ENCODE results near the gene CELSR1.

CELSR1 gene

GRCh38 chr22:46549971-46550641 is 12.7 kb upstream of the CELSR1 start:
- no peak for DNase-seq

DNA sequence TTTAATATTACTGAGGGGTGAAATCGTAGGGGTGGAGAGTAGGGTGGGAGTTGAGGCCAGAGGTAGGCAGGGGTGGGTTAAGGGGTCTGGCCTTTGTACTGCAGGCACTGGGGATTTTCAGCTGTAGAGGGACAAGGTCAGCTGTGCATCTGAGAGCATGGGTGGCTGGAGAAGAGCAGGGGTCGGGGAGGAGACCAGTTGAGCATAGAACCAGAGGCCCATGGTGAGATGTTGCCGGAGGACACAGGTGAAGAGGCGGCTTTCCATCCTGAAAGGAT is 12.1 kb upstream of the CELSR1 start:
- DNase-seq, result no peak

- DNase-seq, result no peak
Observed at GRCh38 chr22:46547883-46548244, 10.4 kb upstream of the CELSR1 start.

GRCh38 chr22:46547179-46547882 is 9.9 kb upstream of the CELSR1 start:
- DNase-seq, result no peak

- no peak for DNase-seq
Observed at GRCh38 chr22:46546466-46547178, 9.2 kb upstream of the CELSR1 start.

- no peak for DNase-seq
Observed at GRCh38 chr22:46545086-46545792, 7.8 kb upstream of the CELSR1 start.

DNA sequence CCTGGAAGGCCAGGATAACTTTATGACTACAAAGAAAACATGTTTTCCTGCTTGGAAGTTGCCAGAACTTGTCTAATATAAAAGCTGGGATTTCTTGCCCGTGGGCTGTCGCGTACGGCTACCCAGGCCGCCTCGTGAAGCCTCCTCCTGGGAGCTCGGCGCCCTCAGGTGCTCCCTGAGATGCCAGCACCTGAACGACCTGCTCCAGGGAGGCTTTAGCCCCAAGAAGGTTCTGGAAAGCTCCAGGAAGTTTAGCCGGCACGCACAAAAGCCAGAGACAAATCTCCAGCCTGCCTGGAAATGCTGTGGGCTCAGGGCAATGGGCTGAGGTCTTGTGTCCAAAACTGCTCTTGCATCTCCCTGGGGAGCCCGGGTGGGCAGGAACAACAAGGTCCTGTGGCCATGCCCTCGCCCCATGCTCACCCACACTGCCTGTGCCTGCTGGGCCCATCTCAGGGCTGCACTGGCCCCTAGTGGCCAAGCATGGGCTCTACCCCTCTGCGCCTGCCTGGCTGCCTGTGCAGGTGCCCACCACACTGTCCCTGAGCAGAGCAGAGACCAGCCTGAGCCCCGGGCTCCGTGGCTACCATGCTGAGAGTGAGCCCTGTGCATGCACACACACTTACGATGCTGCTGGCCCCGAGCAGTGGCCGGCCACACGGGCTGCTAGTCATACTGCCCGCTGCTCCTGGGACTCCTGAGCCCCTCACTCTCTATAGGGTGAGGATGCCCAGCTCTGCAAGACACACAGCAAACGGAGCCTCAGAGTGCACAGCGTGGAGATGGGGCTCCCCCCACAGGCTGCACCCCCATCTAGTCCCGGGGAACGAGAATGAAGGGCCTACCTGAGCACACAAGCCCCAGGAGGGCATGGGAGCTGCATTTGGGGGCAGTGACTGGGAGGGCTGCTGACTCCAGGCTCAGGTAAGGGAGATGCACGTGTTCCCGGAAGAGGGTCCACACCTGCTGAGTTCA is 4.9 kb upstream of the CELSR1 start:
- no peak for DNase-seq

DNA sequence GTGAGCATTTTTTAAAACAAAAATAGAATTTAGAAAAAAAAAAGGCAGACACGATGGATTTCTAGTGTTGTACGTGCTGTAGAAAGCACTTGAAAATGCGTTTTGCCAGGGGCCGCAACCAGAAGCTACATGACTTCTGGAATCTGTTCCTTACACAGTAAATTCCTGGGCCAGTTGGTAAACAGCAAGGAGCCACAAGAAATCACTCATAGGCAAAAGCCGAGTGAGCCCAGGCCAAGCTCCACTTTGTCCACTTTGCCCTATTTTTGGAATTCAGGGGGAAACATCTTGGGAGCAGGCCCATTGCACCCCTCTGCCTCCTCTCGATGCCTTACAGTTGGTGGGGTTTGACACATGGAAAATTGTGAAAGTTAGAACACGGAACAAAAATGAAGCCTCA is 4.1 kb upstream of the CELSR1 start:
- DNase-seq, result no peak

- no peak for DNase-seq
Observed at GRCh38 chr22:46540874-46541273, 3.5 kb upstream of the CELSR1 start.

DNA sequence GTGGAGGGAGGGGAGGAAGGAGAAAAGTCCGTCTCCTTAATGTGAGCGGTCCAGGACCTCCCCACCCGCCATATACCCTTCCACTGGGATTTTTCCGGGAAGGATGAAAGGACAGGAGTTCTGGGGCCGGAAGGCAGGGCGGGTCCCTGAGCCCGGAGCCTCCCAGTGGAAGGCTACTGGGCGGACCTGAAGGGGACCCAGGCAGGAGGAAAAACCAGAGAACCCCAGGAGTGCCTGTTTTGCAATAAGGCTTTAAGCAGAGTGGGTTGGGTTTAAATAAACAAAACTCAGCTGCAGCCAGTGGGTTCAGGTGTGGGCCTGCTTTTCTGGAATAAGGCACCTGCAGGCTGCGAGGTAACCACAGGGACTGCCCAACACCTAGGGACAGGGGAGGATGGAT is 1.7 kb upstream of the CELSR1 start:
- no peak for DNase-seq

GRCh38 chr22:46538814-46539160 is 1.4 kb upstream of the CELSR1 start:
- DNase-seq, result no peak

GRCh38 chr22:46537946-46538813 is 760 bp upstream of the CELSR1 start:
- no peak for DNase-seq

DNA sequence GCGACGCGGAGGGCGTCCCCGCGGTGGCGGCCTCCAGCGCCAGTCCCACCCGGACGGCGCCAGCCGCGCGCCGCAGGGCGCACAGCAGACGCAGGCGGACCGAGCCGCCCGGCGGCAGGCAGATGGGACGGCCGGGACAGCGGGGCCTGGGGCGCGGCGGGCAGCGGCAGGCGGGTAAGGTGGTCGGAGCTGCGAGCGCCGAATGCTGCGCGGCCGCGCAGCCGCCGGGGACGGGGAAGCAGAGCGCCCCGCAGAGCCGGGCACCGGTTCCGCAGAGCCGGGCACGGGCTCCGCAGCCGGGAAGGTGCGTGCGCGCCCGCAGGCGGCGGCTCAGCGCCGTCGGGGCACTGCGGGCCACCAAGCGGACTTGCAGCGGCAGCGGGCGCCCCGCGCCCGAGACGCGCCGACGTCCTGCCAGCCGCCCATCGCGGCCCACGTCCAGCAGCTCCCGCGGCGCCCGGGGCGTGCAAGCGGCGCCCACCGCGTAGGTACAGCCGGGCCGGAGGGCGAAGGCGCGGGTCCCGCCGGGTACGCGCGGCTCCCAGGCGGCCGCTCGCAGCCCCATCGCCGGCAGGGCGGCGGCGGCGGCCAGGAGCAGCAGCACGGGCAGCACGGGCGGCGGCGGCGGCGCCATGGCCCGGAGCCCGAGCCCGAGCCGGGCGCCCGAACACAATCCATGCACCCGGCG is 739 bp downstream of the CELSR1 start:
- DNase-seq, result no peak

DNA sequence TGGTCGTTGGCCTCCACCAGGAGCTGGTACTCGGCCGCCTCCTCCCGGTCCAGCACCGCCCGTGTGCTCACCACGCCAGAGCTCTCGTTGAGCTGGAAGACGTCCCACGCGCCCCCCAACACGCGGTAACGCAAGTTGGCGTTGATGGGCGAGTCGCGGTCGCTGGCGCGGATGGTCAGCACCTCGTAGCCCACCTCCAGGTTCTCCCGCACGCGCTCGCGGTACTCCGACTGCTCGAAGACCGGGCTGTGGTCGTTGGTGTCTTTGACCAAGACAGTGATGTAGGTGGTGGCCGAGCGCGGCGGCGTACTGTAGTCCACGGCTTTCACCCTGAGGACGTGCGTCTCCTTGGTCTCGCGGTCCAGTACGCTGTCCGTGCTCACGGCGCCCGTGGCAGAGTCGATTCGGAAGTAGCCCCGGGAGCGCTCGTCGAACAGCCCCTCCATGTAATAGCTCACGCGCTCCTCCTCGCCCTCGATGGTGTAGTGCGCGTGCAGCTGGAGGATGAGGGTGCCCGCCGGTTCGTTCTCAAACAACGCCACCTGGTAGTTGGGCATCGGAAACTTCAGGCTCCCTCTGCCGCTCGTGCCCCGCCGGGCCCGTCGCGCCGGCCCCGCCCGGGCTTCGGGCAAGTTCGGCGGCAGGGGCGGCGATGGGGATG is 1.4 kb downstream of the CELSR1 start:
- no peak for DNase-seq

DNA sequence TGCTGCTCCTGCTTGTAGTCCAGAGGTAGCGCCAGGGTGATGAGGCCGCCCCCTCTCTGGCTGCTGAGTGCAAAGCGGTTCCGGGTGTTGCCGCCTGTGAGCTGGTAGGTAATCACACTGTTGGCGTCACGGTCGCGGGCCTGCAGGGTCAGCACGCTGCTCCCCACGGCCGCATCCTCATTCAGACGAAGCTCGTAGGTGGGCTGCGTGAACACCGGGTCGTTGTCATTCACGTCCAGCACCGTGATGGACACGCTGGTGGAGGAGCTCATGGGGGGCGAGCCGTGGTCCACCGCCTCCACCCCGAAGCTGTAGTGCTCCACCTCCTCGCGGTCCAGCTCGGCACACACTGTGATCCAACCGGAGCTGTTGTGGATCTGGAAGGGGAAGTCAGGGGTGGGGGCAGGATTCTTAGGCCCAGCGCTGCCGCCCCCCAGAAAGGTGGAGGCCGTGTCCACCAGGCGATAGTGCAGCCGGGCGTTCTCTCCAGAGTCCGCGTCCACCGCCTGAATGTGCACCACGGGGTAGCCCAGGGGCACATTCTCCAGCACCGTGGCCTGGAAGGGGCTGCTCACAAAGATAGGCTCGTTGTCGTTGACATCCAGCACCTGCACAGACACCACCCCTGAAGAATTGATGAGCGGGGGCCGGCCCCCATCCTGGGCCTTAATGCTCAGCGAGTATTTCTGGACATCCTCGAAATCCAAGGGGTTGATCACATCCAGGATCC is 2.4 kb downstream of the CELSR1 start:
- no peak for DNase-seq

GRCh38 chr22:46534177-46534776 is 3.1 kb downstream of the CELSR1 start:
- no peak for DNase-seq

- DNase-seq, result no peak
Observed at GRCh38 chr22:46533070-46533833, 4.2 kb downstream of the CELSR1 start.

DNA sequence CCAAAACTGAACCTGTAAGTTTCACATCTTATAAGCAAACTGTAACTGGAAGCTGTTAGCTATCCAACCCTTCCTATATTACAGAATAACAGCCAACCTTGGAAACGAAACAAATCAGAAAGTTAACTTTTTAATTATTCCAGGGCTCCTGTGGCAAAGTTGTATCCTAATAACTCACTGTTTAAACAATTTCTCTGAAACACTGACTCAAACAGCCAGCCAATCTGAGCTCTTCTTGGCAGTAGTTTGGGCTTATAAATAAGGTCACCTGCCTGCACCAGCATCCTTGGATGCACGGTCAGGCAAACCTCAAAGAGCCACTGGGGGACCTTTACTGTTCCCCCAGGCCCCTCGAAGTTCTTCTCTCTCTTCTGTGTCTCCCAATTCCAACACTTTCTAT is 5.0 kb downstream of the CELSR1 start:
- DNase-seq, result no peak
